GM10847 (cell line): ENCODE data around the gene CHPF2.

Source experiments
- POLR2A ChIP-seq: IDR thresholded peaks from 2 replicates; pipeline ENCODE4 v1.6.1; 2011; ENCODE audit not compliant: insufficient read length; ENCODE audit errors: extremely low read depth

The CHPF2 gene

GRCh38 chr7:151257990-151258389 lies 25.7 kb downstream of the CHPF2 start:
- no peak for TF ChIP-seq POLR2A

GRCh38 chr7:151260471-151260870 lies 28.2 kb downstream of the CHPF2 start:
- TF ChIP-seq POLR2A = no peak

GRCh38 chr7:151260883-151261282 lies 28.6 kb downstream of the CHPF2 start:
- TF ChIP-seq POLR2A = no peak

- TF ChIP-seq POLR2A = no peak
These were observed 29.2 kb downstream of the CHPF2 start for GRCh38 chr7:151261529-151261928.

GRCh38 chr7:151264615-151265014 lies 32.3 kb downstream of the CHPF2 start:
- TF ChIP-seq POLR2A = no peak

- TF ChIP-seq POLR2A = no peak
These were observed 33.2 kb downstream of the CHPF2 start for GRCh38 chr7:151265351-151265931.

GRCh38 chr7:151269511-151269910 lies 37.2 kb downstream of the CHPF2 start:
- no peak for TF ChIP-seq POLR2A

- TF ChIP-seq POLR2A = no peak
These were observed 39.5 kb downstream of the CHPF2 start for GRCh38 chr7:151271699-151272355.

- no peak for TF ChIP-seq POLR2A
These were observed 40.1 kb downstream of the CHPF2 start for GRCh38 chr7:151272405-151272804.

- no peak for TF ChIP-seq POLR2A
These were observed 40.6 kb downstream of the CHPF2 start for GRCh38 chr7:151272877-151273276.

- no peak for TF ChIP-seq POLR2A
These were observed 41.5 kb downstream of the CHPF2 start for GRCh38 chr7:151273651-151274390.

GRCh38 chr7:151274396-151274795 lies 42.1 kb downstream of the CHPF2 start:
- no peak for TF ChIP-seq POLR2A

- no peak for TF ChIP-seq POLR2A
These were observed 42.9 kb downstream of the CHPF2 start for GRCh38 chr7:151274936-151275812.

GRCh38 chr7:151275813-151276577 lies 43.7 kb downstream of the CHPF2 start:
- TF ChIP-seq POLR2A = no peak
